Progenitor cell of endocrine pancreas (in vitro differentiated cells): ENCODE measurements around the gene PFDN1. TPM values are rescaled to one million over a fixed set of nuclear protein-coding genes. Genes with fewer than 3 reads are reported as not detected.

ENCODE experiments used
- DNase-seq: peaks from one replicate; pipeline ENCODE4 v3.0.0; 2021; ENCODE audit warnings: low spot score; ENCODE audit not compliant: unreplicated experiment
- H3K27ac Mint-ChIP-seq: 2 replicates; pipeline ENCODE4 v1.8.0; 2021; ENCODE audit warnings: mild to moderate bottlenecking, moderate library complexity, mixed read lengths
- H3K27me3 Mint-ChIP-seq: 2 replicates; pipeline ENCODE4 v1.8.0; 2021; ENCODE audit warnings: mixed read lengths
- H3K36me3 Mint-ChIP-seq: 2 replicates; pipeline ENCODE4 v1.8.0; 2022; ENCODE audit warnings: mixed read lengths; ENCODE audit not compliant: insufficient read depth
- H3K4me1 Mint-ChIP-seq: 2 replicates; pipeline ENCODE4 v1.8.0; 2021; ENCODE audit warnings: low read depth, mixed read lengths
- H3K4me3 Mint-ChIP-seq: 2 replicates; pipeline ENCODE4 v1.8.0; 2021; ENCODE audit warnings: low read depth, mild to moderate bottlenecking, moderate library complexity, mixed read lengths
- H3K9me3 Mint-ChIP-seq: 2 replicates; pipeline ENCODE4 v1.8.0; 2021; ENCODE audit warnings: low read depth, mixed read lengths
- CTCF ChIP-seq: fragments of 200-600 bp; sonication (generic); IDR thresholded peaks from one replicate; pipeline ENCODE4 v1.5.0; 2021; ENCODE audit warnings: antibody characterized with exemption, mild to moderate bottlenecking; ENCODE audit not compliant: unreplicated experiment
- total RNA-seq: library from RNA; stranded (reverse); gene quantifications from 2 replicates; pipeline ENCODE4 v1.2.1, GENCODE V29; 2021

PFDN1 gene
- total RNA-seq, 1 donor from 2014 or later = 65.1 TPM

DNA sequence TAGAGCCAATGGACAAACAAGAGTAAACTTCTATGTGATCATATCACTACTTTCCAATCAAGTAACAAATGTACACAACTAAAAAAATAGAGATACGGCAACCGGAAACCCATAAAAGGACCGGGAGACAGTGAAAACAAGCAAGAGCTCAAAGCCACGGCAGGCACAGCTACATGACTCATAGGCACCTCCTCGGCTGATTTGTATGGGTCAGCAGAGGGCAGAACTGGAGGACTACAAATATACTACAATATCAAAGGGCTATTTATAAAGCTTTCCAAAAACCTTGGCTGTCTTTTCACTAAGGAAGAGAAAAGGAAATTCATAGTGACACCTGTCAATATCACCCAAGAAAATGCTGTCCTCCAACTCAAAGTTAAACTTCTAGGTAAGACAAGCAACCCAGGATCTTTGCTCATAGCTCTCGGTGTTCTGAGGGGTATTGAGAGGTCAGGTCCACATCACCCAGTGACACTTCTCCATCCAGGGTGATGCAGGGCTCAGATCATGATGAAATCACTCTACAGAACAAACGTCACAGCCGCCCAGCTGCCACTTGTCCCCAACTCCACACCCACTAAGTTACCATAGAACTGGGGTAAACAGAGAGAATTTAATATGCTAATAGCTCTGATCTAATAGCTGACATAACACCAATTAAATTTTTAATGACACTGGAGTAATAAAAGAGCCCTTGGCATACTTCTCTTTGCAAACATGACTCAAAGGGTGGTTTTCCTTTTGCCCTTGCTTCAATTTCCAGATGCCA, 41.3 kb downstream of the PFDN1 start:
- Mint-ChIP-seq H3K36me3 (peaks cover 11% of the 10 kb centered on the region), H3K4me3 (peak overlapping the region; percentile 12), H3K27me3 (no peaks in the 10 kb centered on the region), H3K9me3 (no peaks in the 10 kb centered on the region), H3K27ac (peak overlapping the region; percentile 93), H3K4me1 (peaks cover 44% of the 10 kb centered on the region)
- DNase-seq = no peak
- no peak for TF ChIP-seq CTCF

- TF ChIP-seq CTCF = no peak
- Mint-ChIP-seq H3K27ac (no peak overlapping the region), H3K9me3 (no peaks in the 10 kb centered on the region), H3K4me3 (no peak overlapping the region), H3K4me1 (peaks cover 30% of the 10 kb centered on the region), H3K36me3 (peaks cover 11% of the 10 kb centered on the region), H3K27me3 (no peaks in the 10 kb centered on the region)
- DNase-seq = no peak
Measured at GRCh38 chr5:140260089-140260656, 42.7 kb downstream of the PFDN1 start.

GRCh38 chr5:140259500-140259899, 43.4 kb downstream of the PFDN1 start:
- H3K9me3 Mint-ChIP-seq = no peaks in the 10 kb centered on the region
- H3K4me3 Mint-ChIP-seq = no peak overlapping the region
- no peak for TF ChIP-seq CTCF
- H3K27me3 Mint-ChIP-seq = no peaks in the 10 kb centered on the region
- H3K27ac Mint-ChIP-seq = no peak overlapping the region
- peaks cover 11% of the 10 kb centered on the region for H3K36me3 Mint-ChIP-seq
- DNase-seq = no peak
- peaks cover 27% of the 10 kb centered on the region for H3K4me1 Mint-ChIP-seq

DNA sequence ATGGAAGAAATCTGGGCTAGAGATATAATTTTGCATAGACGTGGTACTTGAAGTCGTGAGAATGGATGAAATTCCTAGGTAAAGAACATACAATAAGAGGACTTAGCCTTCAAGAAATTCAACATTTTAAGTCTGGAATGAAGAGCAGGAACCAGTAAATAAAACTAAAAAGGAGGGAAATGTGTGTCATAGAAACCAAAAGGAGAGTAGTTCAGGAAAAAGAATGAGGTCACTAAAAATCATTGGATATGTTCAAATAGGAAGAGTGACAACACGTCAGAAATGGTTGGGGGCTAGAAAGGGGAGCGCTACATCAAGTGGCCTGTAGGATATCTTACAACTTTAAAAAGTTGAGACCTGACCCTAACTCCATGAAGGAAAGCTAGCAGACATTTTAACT, 44.0 kb downstream of the PFDN1 start:
- no peak for TF ChIP-seq CTCF
- peaks cover 11% of the 10 kb centered on the region for H3K36me3 Mint-ChIP-seq

GRCh38 chr5:140258016-140258415, 44.9 kb downstream of the PFDN1 start:
- H3K27ac Mint-ChIP-seq = no peak overlapping the region
- no peak for DNase-seq
- H3K27me3 Mint-ChIP-seq = no peaks in the 10 kb centered on the region
- H3K36me3 Mint-ChIP-seq = peaks cover 11% of the 10 kb centered on the region
- TF ChIP-seq CTCF = no peak
- no peaks in the 10 kb centered on the region for H3K9me3 Mint-ChIP-seq
- H3K4me1 Mint-ChIP-seq = peaks cover 21% of the 10 kb centered on the region
- no peak overlapping the region for H3K4me3 Mint-ChIP-seq

More for the DNA sequence above, 44.0 kb downstream of the PFDN1 start:
- Mint-ChIP-seq H3K27me3 (no peaks in the 10 kb centered on the region), H3K27ac (peak overlapping the region; percentile 71), H3K4me3 (no peak overlapping the region), H3K4me1 (peaks cover 24% of the 10 kb centered on the region), H3K9me3 (no peaks in the 10 kb centered on the region)
- DNase-seq = no peak
